Ishikawa (cell line): ENCODE measurements around the gene DGKD.

Experiments used
- CEBPB ChIP-seq: IDR thresholded peaks from 2 replicates; pipeline ENCODE4 v1.6.1; 2012
- CREB1 ChIP-seq: IDR thresholded peaks from 2 replicates; pipeline ENCODE4 v1.6.1; 2012; ENCODE audit warnings: low read depth
- EGR1 ChIP-seq: IDR thresholded peaks from 2 replicates; pipeline ENCODE4 v1.6.1; 2012
- EP300 ChIP-seq: IDR thresholded peaks from 2 replicates; pipeline ENCODE4 v1.6.1; 2012; ENCODE audit warnings: borderline replicate concordance
- FOXM1 ChIP-seq: IDR thresholded peaks from 2 replicates; pipeline ENCODE4 v1.6.1; 2012; ENCODE audit warnings: low read depth, borderline replicate concordance
- MAX ChIP-seq: IDR thresholded peaks from 2 replicates; pipeline ENCODE4 v1.6.1; 2012
- NFIC ChIP-seq: IDR thresholded peaks from 2 replicates; pipeline ENCODE4 v1.6.1; 2012
- RAD21 ChIP-seq: IDR thresholded peaks from 2 replicates; pipeline ENCODE4 v1.6.1; 2012; ENCODE audit warnings: low read depth
- TAF1 ChIP-seq: IDR thresholded peaks from 2 replicates; pipeline ENCODE4 v1.6.1; 2012; ENCODE audit warnings: low read depth, mild to moderate bottlenecking
- TCF12 ChIP-seq: IDR thresholded peaks from 2 replicates; pipeline ENCODE4 v1.6.1; 2012; ENCODE audit warnings: low read depth
- TEAD4 ChIP-seq: IDR thresholded peaks from 2 replicates; pipeline ENCODE4 v1.6.1; 2012
- USF1 ChIP-seq: IDR thresholded peaks from 2 replicates; pipeline ENCODE4 v1.6.1; 2012
- YY1 ChIP-seq: IDR thresholded peaks from 2 replicates; pipeline ENCODE4 v1.6.1; 2012; ENCODE audit warnings: low read depth
- TF ChIP-seq, protein P1 (sequence below): IDR thresholded peaks from 2 replicates; pipeline ENCODE4 v1.6.1; 2012; ENCODE audit warnings: low read depth, mild to moderate bottlenecking

DNA sequence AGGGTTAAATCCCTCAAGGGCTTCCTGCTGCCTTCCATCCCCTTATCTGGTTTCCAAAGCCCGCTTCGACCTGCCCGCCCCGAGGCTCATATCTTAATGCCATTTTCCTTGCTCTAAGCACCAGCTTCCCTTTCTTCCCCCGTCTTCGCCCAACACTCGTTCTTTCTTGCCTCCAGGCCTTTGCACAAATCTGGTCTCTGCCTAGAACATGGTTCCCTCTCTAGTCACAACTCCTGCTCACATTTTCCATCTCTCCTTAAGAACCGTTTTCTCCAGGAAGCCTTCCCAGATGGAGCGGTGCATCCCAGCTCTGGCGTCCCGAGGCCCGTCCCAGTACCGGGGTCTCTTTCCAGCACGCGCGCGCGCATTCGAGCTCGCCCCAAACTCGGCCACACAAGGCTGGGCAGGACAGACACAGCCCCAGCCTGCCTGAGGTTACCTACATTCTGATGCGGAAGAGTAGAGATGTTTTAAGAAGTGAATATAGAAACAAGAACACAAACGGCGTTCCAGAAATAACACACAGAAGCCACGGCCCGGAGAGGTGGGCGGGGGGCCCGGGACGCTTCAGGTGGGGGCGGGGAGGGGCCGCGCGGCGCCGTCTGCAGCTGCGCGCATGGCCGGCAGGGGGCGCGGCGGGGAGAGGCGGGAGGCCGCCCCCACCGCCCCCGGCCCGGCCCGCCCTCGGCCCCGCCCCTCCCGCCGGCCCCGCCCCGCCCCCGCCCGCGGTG, at the start of gene DGKD:
- TF ChIP-seq YY1 (no peak), NFIC (no peak), EP300 (no peak), FOXM1 (no peak), RAD21 (no peak), EGR1 (no peak), TEAD4 (no peak), CREB1 (no peak), MAX (no peak; the same call in 1 of the 2 replicates), USF1 (no peak), TCF12 (no peak), TAF1 (no peak), CEBPB (no peak)
- TF ChIP-seq, protein P1, sequence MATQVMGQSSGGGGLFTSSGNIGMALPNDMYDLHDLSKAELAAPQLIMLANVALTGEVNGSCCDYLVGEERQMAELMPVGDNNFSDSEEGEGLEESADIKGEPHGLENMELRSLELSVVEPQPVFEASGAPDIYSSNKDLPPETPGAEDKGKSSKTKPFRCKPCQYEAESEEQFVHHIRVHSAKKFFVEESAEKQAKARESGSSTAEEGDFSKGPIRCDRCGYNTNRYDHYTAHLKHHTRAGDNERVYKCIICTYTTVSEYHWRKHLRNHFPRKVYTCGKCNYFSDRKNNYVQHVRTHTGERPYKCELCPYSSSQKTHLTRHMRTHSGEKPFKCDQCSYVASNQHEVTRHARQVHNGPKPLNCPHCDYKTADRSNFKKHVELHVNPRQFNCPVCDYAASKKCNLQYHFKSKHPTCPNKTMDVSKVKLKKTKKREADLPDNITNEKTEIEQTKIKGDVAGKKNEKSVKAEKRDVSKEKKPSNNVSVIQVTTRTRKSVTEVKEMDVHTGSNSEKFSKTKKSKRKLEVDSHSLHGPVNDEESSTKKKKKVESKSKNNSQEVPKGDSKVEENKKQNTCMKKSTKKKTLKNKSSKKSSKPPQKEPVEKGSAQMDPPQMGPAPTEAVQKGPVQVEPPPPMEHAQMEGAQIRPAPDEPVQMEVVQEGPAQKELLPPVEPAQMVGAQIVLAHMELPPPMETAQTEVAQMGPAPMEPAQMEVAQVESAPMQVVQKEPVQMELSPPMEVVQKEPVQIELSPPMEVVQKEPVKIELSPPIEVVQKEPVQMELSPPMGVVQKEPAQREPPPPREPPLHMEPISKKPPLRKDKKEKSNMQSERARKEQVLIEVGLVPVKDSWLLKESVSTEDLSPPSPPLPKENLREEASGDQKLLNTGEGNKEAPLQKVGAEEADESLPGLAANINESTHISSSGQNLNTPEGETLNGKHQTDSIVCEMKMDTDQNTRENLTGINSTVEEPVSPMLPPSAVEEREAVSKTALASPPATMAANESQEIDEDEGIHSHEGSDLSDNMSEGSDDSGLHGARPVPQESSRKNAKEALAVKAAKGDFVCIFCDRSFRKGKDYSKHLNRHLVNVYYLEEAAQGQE = no peak
